GM23248 (cell line): ENCODE measurements around the gene RIMS3.

ENCODE experiments used
- EZH2 ChIP-seq: fragments of 200-600 bp; sonication (generic); IDR thresholded peaks from 2 replicates; pipeline ENCODE4 v1.6.1; 2018; ENCODE audit warnings: antibody characterized with exemption, mild to moderate bottlenecking; ENCODE audit not compliant: insufficient read depth, poor library complexity, severe bottlenecking
- EZH2phosphoT487 ChIP-seq: fragments of 200-600 bp; sonication (generic); IDR thresholded peaks from 2 replicates; pipeline ENCODE4 v1.6.1; 2018; ENCODE audit warnings: antibody characterized with exemption, moderate library complexity, mild to moderate bottlenecking, low read depth; ENCODE audit not compliant: insufficient read depth

DNA sequence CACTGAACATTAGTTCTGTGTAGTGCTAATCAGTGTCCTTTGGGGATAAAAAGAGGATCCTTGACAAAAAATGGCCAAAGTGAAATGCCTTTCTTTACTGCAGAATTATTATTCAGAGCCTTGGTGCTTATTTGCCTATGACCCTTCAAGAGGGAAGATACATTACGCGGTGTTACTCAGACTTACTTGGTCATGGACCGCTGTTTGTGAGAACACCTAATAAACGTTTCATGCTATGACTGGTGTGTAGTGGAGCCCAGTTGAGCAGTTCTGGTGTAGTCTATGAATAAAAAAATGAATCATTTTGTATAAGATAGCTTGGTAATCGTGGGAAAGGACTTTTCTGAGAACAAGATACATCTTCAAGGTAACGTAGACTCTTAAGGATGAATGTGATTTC lies 34.3 kb upstream of the RIMS3 start:
- TF ChIP-seq EZH2phosphoT487: no peak
- TF ChIP-seq EZH2: no peak
